MM.1S (cell line): ENCODE results near the gene EFR3B.

Source experiments
- EZH2 ChIP-seq: fragments of 300-600 bp; sonication (generic); optimal IDR thresholded peaks from 2 replicates; pipeline ENCODE3; 2017; ENCODE audit warnings: low read depth, mild to moderate bottlenecking, antibody characterized with exemption, low read length, mixed read lengths
- EZH2phosphoT487 ChIP-seq: fragments of 300-600 bp; sonication (generic); IDR thresholded peaks from 2 replicates; pipeline ENCODE4 v1.6.1; 2018; ENCODE audit warnings: antibody characterized with exemption, low read length
- TF ChIP-seq, protein P1 (sequence below): fragments of 300-600 bp; sonication (generic); IDR thresholded peaks from 2 replicates; pipeline ENCODE4 v1.5.1; 2016; ENCODE audit warnings: antibody characterized with exemption, low read length, mixed read lengths

DNA sequence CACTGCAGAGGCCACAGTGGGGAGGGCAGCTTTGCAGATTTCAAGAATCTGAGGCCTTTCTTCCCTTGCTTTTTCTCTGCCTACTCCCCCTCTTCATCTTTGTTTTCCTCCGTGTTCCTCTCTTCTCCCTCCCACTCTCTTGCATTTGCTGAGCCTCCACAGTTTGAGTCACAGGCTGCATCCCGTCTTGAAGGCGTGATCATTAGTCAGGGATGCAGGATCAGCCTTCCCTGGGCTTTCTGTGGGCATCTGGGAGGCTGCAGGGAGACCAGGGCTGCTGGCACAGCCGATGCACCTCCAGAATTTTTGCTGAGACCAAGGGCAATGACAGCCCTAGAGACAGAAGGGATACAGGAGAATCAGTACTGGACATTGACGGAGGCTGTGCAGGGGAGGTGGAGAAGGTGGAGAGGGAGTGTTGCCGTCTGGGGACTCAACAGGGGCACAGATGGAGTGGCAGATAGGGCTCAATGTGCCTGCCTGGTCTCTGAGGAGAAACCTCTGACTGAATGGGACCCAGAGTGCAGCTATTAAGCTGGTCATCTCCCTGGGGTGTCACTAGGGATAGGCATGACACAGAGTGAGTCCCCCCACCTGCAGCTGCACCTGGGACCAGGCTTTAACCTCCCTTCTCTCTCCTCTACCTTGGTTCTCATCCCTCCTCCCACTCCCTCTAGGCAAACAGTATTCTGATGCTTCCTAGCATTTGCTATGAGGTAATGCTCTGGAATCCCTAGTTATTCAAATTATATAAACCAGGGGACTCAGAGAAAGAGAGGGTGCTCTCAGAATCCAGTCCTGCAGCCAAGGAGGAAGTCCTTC, 41.2 kb upstream of the EFR3B start:
- TF ChIP-seq, protein P1, sequence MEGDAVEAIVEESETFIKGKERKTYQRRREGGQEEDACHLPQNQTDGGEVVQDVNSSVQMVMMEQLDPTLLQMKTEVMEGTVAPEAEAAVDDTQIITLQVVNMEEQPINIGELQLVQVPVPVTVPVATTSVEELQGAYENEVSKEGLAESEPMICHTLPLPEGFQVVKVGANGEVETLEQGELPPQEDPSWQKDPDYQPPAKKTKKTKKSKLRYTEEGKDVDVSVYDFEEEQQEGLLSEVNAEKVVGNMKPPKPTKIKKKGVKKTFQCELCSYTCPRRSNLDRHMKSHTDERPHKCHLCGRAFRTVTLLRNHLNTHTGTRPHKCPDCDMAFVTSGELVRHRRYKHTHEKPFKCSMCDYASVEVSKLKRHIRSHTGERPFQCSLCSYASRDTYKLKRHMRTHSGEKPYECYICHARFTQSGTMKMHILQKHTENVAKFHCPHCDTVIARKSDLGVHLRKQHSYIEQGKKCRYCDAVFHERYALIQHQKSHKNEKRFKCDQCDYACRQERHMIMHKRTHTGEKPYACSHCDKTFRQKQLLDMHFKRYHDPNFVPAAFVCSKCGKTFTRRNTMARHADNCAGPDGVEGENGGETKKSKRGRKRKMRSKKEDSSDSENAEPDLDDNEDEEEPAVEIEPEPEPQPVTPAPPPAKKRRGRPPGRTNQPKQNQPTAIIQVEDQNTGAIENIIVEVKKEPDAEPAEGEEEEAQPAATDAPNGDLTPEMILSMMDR = no peak
- no peak for TF ChIP-seq EZH2phosphoT487
- no peak for TF ChIP-seq EZH2
